ENCODE results near the gene BUB1.
"Not testable (repeated sequence)": the region's sequence is repeated elsewhere in the genome, so short reads cannot be mapped to it uniquely, and the experiment has no call there.

The BUB1 gene

DNA sequence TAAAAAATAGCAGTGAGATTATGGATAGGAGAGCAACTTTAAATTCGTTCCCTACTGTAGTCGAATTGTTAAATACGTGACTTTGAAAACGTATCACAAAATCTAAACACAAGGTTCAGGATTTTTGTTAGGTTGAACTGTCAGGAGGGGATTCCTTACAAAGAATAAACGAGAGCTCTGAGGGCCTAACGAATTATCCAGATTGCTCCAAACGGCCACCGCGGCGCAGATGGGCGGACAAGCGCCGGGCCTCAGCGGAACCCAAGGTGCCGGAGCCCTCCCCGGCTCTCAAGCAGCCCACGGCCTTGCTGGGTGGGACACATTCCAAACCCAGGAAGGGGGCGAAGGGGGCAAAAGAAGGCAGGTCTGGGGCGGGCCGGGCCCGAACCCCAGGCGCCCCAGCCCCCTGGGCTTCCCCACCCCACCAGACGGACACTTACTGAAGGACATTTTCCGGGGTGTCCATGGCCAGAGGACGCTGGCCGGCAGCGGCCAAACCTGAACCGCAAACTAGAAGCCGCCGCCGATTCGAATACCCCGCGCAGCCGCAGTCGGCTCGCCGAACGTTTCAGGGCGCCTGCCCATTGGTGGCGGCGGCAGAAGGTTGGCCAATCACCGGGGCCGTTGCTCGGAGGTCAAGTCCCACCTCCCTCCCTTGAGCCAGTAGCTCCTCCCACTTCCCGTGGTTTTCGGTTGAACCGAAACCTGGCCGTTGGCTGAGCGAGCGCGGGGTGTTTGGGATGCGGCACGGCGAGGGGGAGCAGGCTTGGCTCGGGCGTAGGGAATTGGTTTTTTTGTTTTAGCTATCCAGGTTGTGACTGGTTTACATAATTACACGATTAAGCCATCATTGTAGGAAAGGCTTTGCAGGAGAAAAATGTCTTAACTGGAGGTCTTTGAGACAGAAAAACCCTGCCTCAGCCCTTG is at the start of gene BUB1:
Gene BUB1 (minus strand): TSS at position 534 of the 927 bp plus-strand sequence. CDS start 68 bp downstream, at position 466.
- peak; percentile 92 for DNase-seq

DNA sequence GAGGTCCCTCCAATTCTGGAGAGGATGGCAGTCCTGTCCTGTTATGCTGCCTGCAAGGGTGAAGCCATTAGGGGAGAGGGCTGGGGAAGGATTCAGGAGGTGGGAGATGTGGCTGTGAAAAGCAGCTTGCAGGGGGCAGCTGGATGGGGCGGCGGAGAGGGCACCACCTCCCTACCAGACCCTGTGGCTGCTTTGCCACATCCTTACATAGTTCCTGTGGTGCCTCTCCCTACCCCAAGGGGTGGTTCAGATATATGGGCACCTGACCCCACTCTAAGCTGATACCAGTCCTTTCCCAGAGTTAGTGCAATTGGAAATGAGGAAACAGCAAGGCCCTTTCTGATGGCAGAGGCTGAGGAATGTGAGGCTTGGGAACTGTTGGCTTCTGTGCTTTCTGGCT is 48.4 kb upstream of the BUB1 start:
- DNase-seq = no peak

DNA sequence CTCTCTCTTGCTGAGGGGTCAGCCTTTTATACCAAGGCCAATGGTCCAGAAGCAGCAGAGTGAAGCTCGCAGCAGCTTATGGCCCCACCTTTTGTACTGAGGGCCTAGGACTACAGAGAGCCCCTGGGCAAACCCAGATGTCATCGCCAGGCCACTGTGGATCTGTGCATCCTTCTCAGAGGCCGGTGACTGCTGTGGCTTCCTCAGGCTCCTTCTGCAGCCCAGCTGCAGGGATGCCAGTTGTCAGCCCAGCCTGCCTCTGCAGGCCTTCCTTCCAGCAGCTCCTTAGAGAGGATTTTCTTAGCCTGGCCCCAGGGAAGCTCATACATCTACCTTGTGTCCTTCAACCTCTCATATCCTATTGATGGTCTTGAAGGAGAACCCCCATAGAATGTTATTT is 48.0 kb upstream of the BUB1 start:
- no peak for DNase-seq

DNA sequence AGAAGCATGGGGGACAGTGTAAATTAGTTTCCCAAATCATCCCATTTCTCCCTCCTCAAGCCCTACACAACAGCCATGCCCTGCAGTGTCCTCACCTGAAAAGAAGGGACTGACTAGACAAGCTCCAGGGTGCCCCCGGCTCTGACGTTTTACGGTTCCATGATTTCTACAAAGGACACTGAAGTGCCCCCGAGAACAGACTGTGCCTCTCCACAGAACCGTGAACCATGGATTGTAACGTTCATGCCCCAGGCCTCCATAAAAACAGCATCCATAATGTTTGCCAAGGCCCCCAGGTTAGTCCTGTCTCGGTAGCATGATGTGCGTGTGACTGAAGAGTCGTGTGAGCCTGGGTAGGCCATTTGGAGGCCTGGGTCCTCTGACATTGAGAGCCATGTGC is 47.5 kb upstream of the BUB1 start:
- DNase-seq = no peak

DNA sequence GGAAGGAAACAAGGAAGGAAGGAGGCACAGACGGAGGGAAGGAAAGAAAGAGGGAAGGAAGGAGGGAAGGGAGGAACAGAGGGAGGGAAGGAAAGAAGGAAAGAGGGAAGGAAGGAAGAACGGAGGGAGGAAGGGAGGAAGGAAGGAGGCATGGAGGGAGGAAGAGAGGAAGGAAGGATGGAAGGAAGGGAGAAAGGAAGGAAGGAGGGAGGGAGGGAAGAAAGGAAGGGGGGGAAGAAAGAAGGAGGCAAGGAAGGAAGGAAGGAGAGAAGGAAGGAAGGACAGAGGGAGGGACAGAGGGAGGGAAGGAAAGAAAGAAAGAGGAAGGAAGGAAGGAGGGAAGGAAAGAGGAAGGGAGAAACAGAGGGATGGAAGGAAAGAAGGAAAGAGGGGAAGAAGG is 47.0 kb upstream of the BUB1 start:
- DNase-seq = no peak

DNA sequence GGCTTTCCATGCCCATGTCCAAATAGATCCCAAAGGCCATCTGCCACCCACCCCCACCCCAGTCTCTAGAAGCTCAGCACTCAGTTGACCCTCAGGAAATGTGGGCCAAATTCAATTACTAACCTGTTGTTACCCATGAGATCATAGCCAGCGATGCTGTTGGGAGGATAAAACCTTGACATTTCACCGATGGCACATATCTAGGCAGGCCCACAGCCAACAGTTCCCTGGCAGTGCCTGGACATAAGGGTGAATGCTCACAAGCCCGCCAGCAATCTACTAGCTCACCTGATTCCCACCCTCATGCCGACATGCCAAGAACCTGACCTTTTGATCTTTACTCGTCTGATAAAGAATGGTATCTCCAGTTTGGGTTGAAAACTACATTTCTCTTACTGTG is 42.7 kb upstream of the BUB1 start:
- no peak for DNase-seq

DNA sequence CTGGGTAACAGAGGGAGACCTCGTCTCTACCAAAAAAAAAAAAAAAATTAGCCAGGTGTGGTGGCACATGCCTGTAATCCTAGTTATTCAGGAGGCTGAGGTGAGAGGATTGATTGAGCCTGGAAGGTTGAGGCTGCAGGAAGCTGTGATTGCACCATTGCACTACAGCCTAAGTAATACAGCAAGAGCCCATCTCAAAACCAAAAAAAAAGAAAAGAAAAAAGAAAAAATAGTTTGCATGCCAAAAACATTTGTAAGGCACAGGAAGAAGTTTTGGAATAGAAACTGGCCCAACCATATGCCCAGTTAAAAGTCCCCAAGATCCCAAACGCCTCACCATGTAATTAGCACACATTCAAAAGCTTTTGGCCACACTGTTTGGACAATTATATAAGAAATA is 41.1 kb upstream of the BUB1 start:
- no peak for DNase-seq

DNA sequence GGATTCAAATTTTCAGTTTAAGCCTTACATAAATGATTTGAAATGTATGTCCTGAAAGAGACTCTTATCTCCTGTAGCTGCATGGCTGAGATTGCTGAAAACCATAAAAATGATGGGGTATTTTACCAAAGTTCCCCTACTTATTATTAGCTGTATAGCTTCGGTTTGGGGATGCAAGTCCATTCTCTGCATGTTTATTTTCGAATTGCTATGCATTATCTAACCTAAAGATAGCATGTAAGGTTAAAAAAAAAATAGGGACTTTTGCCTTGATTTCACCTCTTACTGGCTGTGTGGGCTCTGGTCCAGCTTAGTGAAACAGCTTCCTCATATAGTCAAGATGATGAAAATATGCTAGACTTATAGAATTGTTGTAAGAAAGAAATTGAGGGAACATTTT is 40.5 kb upstream of the BUB1 start:
- no peak for DNase-seq

DNA sequence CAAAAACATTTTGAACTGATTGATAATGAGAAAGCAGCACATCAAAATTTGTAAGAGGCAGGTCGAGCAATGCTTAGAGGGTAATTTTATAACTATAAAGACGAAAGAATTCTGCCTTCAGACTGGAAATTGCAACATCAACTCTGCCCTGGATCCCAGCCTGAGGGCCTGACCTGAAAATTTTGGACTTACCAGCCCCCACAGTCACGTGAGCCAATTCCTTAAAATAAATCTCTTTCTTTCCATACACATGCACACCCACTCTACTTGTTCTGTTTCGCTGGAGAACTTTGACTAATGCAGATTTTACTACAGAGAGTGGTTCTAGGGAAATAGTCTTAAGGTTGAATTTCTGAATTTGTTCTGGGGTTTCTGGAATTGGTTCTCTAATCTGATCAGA is 39.9 kb upstream of the BUB1 start:
- no peak for DNase-seq

DNA sequence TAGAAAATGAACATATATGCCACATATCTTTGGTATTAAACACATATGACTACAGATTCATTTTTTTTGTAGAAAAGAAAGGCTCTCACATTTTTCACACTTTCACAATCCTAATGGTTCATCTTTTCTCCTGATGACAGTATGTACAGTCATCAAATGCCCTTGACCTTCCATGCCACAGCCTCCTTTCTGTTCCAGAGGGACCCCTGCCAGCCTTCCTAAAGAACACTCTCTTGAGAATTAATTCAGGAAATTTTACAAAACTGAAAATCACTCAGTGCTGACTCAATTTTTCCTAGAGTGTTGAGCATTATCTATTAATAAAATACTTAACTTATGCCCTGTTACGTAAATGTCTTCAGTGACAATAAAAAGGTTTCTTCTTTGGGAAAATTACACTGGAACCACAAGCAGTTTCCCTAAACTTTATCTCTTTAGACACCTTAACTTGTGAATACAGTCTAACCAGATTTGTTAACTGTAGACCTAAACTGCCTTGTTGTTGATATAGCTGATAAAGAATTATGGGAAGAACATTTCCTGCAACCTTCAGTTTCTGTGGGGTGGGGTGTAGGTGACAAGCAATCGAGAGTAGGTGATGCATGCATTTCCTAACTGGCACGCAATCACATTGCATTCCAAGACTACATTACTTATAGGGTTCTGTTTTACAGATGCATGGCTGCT is 39.2 kb upstream of the BUB1 start:
- no peak for DNase-seq

DNA sequence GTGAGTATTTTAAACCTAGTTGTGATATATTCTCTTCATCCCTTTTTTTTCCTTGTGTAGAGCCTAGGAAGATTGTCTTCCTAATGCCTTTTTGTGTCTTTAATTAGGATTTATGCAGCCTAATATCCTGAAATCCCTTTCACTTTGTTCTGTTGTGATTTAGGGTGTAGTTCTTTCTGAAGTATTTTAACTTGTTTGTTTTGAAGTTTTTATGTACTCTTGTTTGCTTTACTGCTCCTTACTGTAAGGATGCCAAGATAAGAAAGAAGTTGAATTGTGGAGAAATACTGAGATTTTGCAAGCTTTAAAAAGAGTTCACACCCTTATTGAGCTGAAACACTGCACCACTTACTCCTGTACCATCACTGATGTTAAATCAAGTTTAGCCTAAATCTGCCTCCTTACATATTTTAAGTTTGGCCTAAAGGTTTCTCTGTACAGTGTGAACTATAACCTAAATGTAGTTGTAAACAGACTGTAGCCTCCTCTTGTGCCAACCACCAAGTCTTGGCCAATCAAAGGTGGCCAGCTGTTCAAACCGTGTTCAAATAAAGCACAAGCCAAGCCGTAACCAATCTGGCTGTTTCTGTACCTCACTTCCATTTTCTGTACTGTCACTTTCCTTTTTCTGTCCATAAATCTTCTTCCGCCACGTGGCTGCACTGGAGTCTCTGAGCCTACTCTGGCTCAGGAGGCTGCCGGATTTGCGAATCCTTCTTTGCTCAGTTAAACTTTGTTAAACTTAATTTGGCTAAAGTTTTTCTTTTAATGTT is 36.8 kb upstream of the BUB1 start:
- DNase-seq = no peak

DNA sequence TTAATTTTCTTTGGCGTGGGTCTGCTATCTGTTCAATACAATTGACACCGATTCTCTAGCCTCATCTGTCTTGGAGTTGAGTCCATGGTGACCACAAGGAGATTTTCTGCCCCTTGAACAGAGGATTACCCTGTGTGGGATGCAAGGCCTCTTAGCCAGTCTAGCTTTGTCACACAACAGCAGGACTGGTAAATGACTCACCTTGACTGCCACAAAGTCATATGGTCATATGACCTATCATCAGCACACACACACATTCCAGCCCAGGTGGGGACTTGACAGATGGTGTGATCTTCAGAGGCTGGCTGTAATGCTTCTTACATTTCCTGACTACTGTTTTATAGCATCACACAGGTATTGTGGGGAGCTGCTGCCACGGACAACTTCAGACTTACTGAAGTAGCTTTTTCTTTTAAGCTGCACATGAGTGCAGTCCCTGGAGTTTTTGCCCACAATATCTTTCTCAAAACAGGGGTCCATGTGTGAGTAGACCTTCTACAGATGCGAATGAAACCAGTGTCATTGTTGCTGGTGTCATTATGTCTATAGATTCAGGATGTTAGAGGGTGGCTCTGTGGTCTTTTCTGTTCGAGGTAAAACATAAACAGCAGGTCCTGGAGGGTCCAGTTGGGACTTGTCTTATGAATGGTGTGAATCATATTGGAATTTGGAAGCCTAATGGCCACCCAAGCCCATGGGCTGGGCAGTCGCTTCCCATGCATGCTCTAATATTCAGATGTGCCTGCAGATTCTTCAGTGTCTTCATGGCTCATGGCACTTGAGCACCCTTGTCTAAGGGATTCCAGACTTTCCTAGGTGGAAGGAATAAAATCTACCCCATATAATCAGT is 35.9 kb upstream of the BUB1 start:
- no peak for DNase-seq

DNA sequence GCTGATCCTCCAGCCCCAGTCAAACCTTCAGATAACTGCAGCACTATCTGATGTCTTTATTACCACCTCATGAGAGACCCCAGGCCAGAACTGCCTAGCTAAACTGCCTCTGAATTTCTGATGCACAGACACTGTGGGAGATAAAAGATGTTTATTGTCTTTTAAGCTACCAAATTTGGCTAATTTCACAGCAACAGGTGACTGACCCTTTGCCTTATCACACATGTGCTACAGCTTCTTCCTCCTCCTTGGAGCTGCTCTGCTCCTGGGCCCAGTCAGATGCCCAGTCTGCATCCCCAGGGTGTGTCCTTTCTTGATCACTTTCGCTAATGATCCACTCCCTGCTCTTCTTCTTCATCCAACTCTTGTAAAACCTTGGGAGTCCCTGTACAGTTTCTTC is 34.9 kb upstream of the BUB1 start:
- DNase-seq = no peak

DNA sequence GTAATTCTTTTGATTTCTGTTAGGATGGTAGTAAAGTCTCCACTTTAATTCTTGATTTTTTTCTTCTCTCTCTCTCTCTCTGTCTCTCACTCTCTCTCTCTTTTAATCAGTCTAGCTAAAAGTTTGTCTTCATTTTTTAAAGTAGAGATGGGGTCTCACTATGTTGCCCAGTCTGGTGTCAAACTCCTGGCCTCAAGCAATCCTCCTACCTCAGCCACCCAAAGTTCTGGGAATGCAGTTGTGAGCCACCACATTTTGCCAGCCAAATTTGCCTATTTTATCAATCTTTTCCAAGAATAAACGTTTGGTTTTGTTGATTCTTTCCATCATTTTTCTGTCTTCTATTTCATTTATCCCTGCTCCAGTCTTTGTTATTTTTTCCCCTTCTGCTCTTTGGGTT is 30.6 kb upstream of the BUB1 start:
- DNase-seq = no peak

DNA sequence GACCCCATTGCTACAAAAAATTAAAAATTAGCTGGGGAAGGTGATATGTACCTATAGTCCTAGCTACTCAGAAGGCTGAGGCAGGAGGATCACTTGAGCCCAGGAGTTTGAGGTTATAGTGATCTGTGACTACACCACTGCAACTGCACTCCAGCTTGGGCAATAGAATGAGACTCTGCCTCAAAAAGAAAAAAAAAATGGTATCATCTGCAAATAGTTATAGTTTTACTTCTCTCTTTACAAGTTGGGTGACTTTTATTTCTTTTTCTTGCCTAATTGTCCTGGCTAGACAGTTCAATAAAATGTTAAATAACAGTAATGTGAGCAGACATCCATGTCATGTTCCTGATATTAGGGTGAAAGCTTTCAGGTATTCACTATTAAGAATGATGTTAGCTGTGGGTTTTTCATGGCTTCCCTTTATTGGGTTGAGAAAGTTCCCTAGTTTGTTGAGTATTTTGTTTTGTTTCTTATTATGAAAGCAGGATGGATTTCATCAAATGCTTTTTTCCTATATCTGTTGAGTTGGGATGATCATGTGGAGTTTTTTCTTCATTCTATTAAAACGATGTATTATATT is 29.6 kb upstream of the BUB1 start:
- DNase-seq = no peak

DNA sequence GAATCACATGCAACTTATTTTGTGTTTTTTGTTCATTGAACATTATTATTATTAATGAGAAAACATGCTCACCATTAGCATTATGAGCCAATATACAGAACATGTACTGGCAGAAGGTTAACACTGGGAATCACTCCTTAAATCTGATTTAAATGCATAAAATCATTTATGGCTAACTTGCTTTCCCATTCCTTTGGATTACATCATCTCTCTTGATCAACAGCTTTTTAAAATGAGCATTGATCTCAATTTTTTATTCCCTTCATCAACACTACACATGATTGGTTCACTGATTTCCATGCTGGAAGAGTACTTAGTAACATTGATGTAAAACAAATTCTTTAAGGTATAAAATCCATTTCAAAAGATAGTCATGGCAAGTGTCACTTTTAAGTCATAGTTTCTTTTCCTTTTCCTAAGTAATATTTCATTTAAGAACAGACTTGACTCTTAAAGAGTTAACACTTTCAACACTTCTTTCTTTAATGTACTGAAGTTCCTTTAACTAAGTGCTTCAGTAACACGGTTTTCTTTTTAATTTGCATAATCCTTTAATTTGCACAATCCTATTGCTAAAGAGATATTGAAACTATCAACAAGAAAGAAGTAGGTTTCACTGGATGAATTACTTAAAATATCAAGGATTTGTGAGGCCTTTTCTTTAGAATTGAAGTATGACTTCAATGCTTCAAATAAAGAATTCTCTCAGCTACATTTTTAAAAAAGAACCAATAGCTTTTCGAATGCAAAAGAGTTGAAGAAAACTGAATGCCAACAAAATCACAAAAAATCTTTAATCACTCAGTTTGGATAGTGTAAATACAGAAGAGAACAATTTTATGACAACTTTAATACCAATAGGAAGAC is 24.9 kb upstream of the BUB1 start:
- no peak for DNase-seq

DNA sequence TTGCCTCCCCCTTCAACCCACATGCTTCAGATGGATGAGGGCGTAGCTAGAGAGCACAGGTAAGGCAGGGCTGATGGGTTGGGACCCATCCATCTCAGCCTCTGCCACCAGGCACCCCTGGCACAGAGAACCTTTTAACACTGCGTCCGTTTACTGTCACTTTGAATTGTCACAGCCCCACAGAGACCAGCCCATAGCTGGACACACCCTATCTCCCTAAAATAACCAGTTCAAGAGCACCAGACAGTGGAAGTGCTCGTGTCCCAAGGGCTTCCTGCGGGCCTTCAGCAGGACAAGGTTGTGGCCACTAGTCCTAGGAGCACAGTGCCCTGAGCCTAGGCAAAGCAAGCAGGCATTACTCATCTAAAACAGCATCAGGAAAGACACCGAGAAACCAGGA is 20.4 kb upstream of the BUB1 start:
- DNase-seq = not testable (repeated sequence)

DNA sequence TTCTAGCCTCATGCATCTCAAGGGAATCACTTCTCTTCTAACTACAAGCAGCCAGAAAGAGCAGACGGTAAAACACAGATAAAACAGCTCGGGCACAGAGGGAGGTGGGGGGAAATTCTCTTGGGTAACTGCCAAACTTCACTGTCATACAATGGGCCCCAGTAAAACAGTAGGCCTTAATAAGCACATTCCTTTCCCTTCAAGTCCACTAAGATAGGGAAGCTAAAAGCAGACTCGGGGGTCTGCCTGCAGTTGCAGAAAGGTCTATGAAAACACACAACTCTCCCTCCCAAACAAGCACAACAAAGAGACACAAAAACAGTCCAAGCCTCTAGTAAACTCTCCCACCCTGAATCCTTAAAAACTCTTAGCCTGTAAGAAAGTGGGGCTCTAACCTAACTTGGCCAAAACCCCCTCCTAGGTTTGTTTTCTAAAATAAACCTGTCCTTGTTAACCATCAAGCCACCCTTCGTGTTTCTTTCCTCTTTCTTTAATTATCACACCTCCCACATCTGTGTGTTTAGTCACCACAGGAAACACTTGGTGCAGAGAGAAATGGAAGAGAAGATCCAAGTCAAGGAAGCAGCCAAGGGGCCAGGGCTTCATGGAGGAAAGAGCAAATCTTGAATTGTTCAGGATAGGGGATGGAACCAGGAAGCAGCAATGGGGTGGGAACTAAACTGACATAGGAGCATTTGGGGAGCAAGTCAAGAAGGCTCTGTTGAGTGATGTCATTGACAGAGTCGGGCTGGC is 17.5 kb upstream of the BUB1 start:
- DNase-seq = not testable (repeated sequence)

DNA sequence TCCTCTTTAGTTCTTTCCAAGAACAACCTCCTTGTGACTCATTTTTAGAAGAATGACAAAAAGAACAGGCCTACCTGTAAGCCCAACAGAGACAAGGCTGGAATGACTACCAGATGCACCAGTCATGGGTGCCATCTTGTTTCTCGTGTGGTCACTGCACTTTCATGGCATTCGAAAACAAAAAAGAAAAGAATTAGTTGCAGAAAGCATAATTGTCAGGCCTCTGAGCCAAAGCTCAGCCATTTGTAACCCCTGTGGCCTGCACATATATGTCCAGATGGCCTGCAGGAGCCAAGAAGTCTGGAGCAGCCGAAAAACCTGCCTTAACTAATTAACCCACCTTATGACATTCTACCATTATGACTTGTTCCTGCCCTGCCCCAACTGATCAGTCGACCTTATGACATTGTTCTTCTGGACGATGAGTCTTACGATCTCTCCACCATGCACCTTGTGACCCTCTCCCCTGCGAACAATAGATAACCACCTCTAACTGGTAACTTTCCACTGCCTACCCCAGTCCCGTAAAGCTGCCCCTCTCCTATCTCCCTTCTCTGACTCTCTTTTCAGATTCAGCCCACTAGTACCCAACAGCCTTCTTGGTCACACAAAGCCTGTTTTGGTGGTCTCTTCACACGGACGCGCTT is 13.9 kb upstream of the BUB1 start:
- DNase-seq = no peak

All from DMS153 (cell line).